ENCODE measurements around the gene EPHA4.

- TF ChIP-seq CTCF (IDR thresholded peaks at IDR 0.05), result no peak
- no peak for TF ChIP-seq POLR2A (IDR thresholded peaks at IDR 0.05)
- TF ChIP-seq EP300 (IDR thresholded peaks at IDR 0.05), result no peak
Measured at GRCh38 chr2:221371347-221371746, 200.8 kb downstream of the EPHA4 start.

Measured in ovary (tissue), 3 donors.